Thoracic aorta (tissue), 2 donors: ENCODE results near the gene SAMD1. TPM values are rescaled to one million over a fixed set of nuclear protein-coding genes. Genes with fewer than 3 reads are reported as not detected.

Source experiments
- ATAC-seq: fragments of 150-250 bp; one replicate; pipeline ENCODE4 v1.8.0; 2017; ENCODE audit warnings: low read depth; ENCODE audit not compliant: insufficient number of reproducible peaks, low FRiP score
- DNase-seq: peaks from one replicate; pipeline ENCODE4 v3.0.0-alpha.2; 2020; ENCODE audit warnings: low spot score
- H3K27ac ChIP-seq, 2 donors: fragments of 200-600 bp; sonication (generic); 1 replicate in 1 of 2; 2 replicates in 1 of 2; pipeline ENCODE4 v1.5.1; 2016; ENCODE audit warnings: mild to moderate bottlenecking in 2 of 2, moderate library complexity in 2 of 2
- H3K27me3 ChIP-seq: fragments of 200-600 bp; sonication (generic); replicated peaks from 2 replicates; pipeline ENCODE4 v1.6.0; 2016; ENCODE audit warnings: mild to moderate bottlenecking; ENCODE audit not compliant: insufficient read depth
- H3K36me3 ChIP-seq: fragments of 200-600 bp; sonication (generic); one replicate; pipeline ENCODE4 v1.5.1; 2016
- H3K4me1 ChIP-seq, 2 donors: fragments of 200-600 bp; sonication (generic); 1 replicate in 1 of 2; 2 replicates in 1 of 2; pipeline versions ENCODE4 v1.5.1 to v1.6.0; 2016; ENCODE audit warnings: low read depth in 2 of 2, mild to moderate bottlenecking in 1 of 2; ENCODE audit not compliant: control insufficient read depth in 1 of 2
- H3K4me3 ChIP-seq: fragments of 200-600 bp; sonication (generic); 2 replicates; pipeline ENCODE4 v1.5.1; 2016; ENCODE audit warnings: mild to moderate bottlenecking
- H3K9me3 ChIP-seq: fragments of 200-600 bp; sonication (generic); 2 replicates; pipeline ENCODE4 v1.5.1; 2016
- CTCF ChIP-seq: fragments of 200-600 bp; sonication (generic); IDR thresholded peaks from one replicate; pipeline ENCODE4 v1.5.1; 2019; ENCODE audit warnings: antibody characterized with exemption
- total RNA-seq, 2 donors: library from RNA; depleted of rRNA; stranded (reverse); fragments of >200 nt; gene quantifications; one replicate each; pipeline versions ENCODE4 v1.1.0 to v1.2.3, GENCODE V29; 2016

Gene SAMD1
- total RNA-seq, 2 donors from 2014 or later: 8.9 to 27.5 TPM

GRCh38 chr19:14089412-14089661 is 1.2 kb downstream of the SAMD1 start:
- Histone ChIP-seq H3K4me1 (peaks cover 3 to 20% of the 10 kb centered on the region in 2 donors), H3K9me3 (peaks cover 7% of the 10 kb centered on the region), H3K4me3 (peak overlapping the region; percentile 70), H3K27me3 (no peaks in the 10 kb centered on the region), H3K27ac (peak overlapping the region in 1 of 2 donors; percentile 38), H3K36me3 (peaks cover 11% of the 10 kb centered on the region)
- no peak for TF ChIP-seq CTCF
- ATAC-seq (no peak), DNase-seq (no peak)

GRCh38 chr19:14088634-14089411 is 1.7 kb downstream of the SAMD1 start:
- Histone ChIP-seq H3K4me3 (peak overlapping the region; percentile 70), H3K9me3 (peaks cover 7% of the 10 kb centered on the region), H3K27me3 (no peaks in the 10 kb centered on the region), H3K4me1 (peaks cover 3 to 20% of the 10 kb centered on the region in 2 donors), H3K36me3 (peaks cover 11% of the 10 kb centered on the region), H3K27ac (no peak overlapping the region)
- no peak for TF ChIP-seq CTCF
- DNase-seq: no peak
- ATAC-seq: no peak

GRCh38 chr19:14086098-14086497 is 4.5 kb downstream of the SAMD1 start:
- Histone ChIP-seq H3K27me3 (no peaks in the 10 kb centered on the region), H3K36me3 (peaks cover 11% of the 10 kb centered on the region), H3K4me3 (no peak overlapping the region), H3K9me3 (no peaks in the 10 kb centered on the region), H3K4me1 (peaks cover 8 to 26% of the 10 kb centered on the region in 2 donors), H3K27ac (no peak overlapping the region)
- ATAC-seq (no peak), DNase-seq (no peak)
- TF ChIP-seq CTCF: no peak

- peaks cover 12 to 31% of the 10 kb centered on the region in 2 donors for H3K4me1 ChIP-seq
- TF ChIP-seq CTCF: no peak
- no peak for ATAC-seq
- no peak within 1 kb of the TSS for H3K27ac ChIP-seq
- no peak within 1 kb of the TSS for H3K4me3 ChIP-seq
- no peak for DNase-seq
- H3K36me3 ChIP-seq: peaks cover 11% of the 10 kb centered on the region
- no peaks in the 10 kb centered on the region for H3K27me3 ChIP-seq
- H3K9me3 ChIP-seq: no peaks in the 10 kb centered on the region
These were observed 5.1 kb downstream of the SAMD1 start, which contains the start of gene C19orf67 for GRCh38 chr19:14085309-14085995. Gene C19orf67, minus strand, starts transcription at chr19:14085783. Its CDS starts 156 bp downstream, at chr19:14085627.

GRCh38 chr19:14082675-14082960 is 7.9 kb downstream of the SAMD1 start:
- H3K27ac ChIP-seq: peak overlapping the region; percentile 79 to 87
- no peak for DNase-seq
- peaks cover 13 to 24% of the 10 kb centered on the region in 2 donors for H3K4me1 ChIP-seq
- no peak for TF ChIP-seq CTCF
- peak overlapping the region; percentile 82 for H3K4me3 ChIP-seq
- H3K36me3 ChIP-seq: no peaks in the 10 kb centered on the region
- no peak for ATAC-seq
- no peaks in the 10 kb centered on the region for H3K9me3 ChIP-seq
- H3K27me3 ChIP-seq: no peaks in the 10 kb centered on the region
